ENCODE results near the gene RNF5.
"Not testable (repeated sequence)": the region's sequence is repeated elsewhere in the genome, so short reads cannot be mapped to it uniquely, and the experiment has no call there.

The RNF5 gene, protein sequence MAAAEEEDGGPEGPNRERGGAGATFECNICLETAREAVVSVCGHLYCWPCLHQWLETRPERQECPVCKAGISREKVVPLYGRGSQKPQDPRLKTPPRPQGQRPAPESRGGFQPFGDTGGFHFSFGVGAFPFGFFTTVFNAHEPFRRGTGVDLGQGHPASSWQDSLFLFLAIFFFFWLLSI

DNA sequence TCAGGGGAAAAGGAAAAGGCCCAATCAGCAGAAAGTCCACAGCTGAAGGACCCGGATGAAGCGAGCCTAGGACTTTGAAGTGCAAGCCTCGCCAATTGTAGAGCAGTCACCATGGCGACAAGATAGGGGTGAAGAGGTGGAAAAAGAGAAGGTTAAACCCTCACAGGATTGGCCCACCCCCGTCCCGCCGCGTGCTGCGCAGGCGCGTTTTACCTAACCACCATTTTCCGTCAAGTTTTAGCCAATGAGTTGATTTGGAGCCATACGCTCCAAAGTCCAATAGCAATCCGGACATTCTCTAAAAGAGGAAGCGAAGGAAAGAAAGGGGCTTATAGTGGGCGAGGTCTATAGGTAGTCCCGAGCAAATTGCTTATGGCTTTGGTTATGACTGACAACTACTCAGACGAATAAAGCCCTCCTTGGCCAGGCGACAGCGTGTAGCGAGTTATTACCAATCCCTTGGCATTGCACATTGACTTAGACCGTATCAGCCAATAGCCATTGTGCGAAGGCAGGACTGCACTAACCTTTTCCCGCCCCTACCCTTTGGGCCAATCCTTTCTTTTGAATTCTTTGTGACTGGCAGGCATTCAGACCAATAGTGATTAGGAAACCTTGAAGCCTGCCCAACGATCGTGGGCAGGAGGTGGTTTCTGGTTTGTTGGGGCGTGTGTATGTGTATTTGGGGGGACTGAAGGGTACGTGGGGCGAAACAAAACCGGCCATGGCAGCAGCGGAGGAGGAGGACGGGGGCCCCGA, at the start of gene RNF5:
RNF5 (plus strand) TSS at position 618 of the 759 bp plus-strand sequence; CDS start at position 725, 107 bp downstream.
- DNase-seq: peak; percentile 99

DNA sequence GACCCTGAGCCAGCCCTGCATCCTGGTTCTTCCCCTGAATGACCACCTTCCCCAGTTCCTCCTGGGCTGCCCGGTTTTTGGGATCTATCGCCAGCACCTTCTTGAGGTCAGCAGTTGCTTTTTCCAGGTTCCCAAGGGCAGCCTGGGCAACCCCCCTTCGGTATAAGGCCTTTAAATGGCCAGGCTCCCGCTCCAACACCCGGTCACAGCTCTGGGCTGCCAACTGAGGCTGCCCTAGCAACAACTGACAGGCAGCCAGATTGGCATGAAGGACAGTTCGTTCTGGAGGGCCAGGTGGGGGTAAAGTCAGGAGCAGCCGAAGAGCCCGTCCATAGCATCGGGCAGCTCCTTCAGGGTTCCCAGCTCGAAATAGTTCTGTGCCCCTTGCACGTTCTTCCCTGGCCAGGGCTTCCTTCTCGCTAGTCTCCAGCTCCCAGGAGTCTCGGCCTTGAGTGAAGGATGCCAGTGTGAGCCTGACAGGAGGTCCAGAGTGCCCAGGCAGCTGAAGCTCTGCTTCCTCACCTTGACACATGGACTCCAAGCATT, 49.4 kb upstream of the RNF5 start:
- no peak for DNase-seq

DNA sequence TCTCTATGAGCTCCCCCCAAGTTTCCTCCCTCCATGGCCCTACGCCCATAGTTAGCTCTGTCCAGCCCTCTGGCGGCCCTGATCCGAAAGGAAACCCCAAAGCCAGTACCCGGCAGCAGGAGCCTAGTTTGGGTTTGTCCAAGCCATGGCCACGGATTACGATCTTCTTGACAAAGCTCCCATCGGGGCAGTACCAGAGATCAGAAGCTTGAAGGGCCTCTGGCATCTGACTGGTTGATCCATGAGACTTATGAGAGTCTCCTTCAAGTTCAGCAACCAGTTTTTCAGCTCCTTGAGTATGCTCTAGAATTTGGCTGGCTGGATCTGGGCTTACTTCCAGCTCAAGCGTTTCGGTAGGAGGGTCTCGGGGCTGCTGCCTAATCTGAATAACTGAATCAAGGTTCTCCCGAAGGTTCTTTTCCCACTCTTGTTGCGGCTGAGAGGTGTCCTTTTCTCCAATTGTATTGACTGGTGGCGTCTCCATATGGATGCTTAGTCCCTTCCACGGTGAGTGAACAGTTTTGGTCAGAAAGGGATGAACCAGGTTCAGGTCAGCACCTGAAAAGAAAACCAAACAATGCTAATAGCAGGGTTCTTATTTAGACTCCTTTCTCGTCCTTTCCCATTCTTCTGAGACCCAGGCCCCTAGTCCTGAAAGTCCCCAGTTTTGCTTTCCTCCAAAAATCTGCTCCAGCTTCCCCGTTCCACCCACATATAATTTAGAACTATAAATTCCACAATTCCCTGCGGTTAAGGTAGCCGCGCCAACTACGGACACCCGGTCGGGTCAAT, 48.7 kb upstream of the RNF5 start:
- no peak for DNase-seq

DNA sequence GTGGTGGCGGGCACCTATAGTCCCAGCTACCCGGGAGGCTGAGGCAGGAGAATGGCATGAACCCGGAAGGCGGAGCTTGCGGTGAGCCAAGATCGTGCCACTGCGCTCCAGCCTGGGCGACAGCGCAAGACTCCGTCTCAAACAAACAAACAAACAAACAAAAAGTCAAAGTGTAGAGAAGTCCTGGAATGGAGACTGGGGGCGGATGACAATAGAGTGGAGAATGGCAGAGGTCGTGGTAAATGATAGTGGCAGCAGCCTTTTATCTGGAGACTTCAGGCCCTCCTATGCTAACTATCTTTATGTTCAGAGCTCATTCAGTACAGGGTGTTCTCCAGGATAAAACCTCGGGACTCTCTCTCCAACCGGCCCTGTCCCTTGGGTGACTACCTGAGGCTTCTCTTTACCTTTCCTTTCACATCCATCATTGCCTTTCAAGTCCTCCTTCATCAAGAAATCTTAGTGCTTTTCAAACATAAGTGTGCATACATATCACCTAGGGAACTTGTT, 46.7 kb upstream of the RNF5 start:
- DNase-seq: no peak

DNA sequence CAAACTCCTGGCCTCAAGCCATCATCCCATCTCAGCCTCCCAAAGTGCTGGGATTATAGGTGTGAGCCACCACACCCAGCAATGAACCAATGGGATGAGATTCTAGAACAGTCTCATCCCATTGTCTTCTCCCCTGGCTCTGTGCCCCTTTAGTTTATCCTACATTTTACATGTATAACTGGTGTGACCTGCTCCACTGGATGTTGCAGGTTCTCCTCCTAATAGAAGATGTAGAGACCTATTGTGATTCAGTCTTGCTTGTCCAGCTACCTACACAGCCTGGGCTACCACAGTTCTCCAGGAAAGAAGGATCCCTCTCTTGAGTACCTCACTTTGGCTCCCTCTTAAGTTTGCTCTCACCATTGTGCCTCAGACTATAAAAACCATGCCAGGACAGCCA, 46.1 kb upstream of the RNF5 start:
- no peak for DNase-seq

DNA sequence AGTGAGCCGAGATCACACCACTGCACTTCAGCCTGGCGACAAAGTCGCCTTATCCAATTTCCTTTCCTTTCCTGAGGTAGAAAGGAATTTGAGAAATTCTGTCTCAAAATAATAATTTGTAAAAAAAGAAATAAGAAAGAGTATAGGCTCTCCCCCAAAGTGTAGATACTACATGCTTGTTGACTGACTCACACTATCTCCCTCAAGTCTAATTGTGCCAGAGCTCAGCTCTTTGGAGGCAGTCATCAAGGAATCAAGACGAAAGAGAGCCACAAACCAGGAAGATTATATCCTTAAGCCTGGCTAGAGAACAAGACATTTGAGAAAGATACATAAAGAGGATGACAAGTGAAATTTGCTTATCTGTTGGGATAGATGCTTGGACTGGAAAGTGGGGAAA, 44.4 kb upstream of the RNF5 start:
- no peak for DNase-seq

DNA sequence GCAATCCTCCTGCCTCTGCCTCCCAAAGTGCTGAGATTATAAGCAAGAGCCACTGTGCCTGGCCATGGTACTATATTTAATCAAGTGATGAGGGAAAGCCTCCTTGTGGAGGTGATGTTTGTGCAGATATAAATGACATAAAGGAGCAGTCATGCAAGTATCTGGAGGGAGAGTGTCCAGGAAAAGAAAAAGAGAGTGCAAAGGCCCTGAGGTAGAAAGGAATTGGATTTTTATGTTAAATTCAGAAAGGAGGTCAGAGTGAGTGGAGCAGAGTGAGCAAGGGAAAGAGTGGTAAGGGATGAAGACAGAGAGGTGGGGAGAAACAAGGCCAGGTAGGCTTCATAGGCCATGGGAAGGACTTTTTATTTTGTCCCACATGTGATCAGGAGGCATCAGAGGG, 40.8 kb upstream of the RNF5 start:
- DNase-seq: no peak

DNA sequence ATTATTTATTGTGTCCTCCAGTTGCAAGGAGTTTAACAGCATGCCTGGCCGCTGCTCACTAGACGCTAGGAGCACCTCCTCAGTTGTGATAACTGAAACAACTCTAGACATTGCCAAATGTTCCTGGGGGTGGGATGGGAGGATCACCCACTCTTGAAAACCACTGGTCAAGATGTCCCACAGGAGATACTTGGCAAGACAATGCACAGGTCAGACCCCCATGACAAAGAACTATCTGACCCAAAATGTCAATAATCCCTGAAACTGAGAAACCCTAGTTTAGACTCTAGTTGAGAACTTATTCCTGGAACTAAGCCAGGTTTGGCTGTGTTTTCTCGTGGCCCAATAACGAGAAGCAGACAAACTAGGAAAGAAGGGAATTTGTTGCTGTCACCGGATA, 38.6 kb upstream of the RNF5 start:
- DNase-seq: no peak

DNA sequence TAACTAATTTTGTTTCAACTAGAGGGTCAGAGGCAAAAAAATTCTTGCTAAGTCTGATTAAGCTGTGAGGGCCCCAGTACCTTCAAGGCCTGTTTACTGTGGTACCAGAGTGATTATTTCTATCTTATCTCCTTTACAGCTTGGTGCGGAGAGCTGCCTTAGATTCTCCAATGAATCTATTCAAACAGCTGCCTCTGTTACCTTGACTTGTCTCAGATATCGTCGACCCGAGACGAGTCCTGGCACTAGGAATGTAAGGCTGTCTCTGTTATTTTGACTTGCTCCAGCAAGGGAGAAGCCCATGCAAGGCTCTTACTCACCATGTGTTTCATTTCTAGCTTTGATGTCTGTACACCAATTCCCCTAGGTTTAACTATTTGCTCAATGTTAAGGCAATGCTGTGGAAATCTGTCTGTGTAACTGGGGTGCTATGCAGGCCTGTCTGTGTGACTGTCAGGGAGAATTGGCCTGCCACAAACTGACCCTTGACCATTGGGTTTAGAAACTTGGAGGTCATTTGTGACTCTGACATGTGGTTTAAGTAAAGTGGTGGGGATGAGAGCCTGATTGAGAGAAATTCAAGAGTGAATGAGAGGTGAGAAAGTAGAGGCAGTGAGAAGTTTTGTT, 37.7 kb upstream of the RNF5 start:
- DNase-seq: no peak

DNA sequence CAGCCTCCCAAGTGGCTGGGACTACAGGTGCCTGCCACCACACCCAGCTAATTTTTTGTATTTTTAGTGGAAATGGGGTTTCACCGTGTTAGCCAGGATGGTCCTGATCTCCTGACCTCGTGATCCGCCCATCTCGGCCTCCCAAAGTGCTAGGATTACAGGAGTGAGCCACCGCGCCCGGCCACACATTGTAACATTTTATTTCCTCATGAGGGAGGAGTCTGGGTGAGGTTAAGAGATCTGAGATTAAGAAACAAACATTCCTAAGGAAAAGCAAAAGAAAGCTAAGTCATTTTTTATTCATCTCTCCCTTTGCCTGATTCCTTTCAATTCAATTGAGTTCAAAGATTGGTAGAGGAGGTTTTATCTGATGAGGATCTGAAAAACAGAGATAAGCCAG, 34.0 kb upstream of the RNF5 start:
- DNase-seq: not testable (repeated sequence)

DNA sequence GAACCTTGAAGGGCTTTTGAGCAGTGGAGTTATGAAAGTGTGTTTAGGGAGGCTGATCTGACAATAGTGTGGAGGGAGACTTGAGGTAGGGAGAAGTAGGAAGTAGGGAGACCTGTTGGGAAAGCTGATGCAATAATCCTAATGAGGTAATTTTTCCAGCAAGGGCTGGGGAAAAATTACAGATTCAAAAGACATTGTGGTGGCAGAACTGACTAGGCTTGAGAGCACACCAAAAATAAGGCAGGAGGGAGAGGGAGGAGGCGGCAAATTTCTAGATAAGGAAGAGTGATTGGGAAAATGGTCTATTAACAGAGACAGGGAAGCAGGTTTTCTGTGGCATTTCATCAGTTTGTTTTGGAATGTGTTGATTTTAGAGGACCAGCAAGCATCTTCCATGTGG, 31.9 kb upstream of the RNF5 start:
- no peak for DNase-seq

DNA sequence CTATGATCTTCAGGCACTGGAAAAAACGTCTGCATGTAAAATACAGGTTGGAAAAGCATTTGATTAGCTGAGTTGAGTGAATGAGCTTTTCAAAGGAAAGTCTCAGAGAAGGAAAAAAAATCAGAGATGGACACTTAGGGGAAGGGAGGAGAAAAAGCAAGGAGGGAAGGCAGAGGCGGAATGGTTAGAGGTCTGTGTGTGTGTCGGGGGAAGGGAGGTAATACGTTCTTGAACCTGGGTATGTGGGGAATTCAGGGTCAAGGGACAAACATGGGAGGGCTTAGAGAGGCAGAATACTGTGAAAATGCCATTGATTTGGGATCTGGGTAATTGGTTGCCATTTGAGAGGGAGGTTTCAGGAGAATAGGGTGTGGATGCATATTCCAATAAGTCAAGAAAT, 31.5 kb upstream of the RNF5 start:
- DNase-seq: no peak

DNA sequence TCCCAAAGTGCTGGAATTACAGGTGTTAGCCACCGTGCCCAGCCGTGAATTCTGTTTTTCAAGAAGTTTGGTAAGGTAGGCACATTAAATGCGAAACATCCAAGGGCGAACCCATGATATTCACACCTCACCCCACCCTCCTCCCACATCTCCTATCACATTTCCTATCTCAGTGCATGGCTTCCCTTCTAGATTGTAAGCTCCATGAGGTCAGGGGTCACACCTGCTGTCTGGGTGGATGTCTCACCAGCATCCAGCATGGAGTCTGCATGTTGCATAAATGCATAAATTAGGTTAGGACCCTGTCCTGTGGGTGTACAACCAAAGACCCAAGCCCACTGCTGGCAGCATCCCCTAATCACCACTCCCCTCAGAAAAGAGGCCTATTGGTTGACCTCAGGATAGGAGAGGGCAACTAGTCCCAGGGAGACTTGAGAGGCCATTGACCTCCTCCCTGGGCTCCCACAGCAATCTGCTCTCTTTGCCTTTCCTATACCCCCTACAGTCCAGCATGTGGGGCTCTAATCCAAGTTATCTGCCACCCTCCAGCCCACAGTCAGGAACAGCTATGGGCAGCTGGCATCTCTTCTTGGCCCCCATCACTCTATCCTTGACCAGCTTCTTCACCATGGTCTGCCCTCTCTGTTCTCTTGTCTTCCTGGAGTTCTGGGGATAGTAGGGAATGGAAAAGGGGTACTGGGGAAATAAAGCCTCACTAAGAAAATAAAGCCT, 30.6 kb upstream of the RNF5 start:
- no peak for DNase-seq

DNA sequence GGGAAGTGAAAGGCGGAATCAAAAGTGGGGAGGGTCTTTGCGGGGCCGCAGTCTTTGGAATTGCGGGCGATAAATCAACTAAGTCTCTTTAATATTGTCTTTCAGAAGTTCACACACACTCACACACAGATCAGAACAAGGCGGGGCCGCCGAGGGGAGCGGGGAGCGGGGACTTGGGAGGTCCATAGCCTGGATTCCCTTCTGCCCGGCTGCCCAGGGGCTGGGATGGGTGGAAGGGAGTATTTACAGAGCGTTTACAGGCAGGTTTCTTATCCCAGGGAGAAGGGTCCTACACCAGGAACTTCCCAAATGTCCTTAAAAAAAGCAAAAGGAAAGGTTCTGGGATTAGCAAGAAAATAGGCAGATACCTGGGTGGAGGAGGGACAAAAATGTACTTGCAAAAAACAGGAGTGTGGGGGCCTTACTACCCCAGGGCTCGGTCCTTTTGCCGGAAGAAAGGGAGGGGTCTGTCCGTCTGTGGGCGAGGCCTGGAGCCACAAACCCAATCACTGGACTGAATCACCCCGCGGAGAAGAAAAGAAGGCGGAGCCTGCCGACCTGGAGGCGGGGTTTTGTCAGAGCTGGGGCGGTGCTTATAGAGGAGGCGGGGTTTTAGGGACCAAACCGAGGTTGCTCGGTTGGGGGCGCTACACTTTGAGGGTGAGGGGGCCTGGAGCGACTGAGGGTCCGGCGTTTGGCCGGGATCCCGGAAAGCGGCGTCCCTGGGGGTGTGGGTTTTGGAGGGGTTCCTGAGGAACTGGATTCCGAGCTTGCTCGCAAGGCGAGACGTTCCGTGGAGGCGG, 29.7 kb upstream of the RNF5 start:
- DNase-seq: no peak

DNA sequence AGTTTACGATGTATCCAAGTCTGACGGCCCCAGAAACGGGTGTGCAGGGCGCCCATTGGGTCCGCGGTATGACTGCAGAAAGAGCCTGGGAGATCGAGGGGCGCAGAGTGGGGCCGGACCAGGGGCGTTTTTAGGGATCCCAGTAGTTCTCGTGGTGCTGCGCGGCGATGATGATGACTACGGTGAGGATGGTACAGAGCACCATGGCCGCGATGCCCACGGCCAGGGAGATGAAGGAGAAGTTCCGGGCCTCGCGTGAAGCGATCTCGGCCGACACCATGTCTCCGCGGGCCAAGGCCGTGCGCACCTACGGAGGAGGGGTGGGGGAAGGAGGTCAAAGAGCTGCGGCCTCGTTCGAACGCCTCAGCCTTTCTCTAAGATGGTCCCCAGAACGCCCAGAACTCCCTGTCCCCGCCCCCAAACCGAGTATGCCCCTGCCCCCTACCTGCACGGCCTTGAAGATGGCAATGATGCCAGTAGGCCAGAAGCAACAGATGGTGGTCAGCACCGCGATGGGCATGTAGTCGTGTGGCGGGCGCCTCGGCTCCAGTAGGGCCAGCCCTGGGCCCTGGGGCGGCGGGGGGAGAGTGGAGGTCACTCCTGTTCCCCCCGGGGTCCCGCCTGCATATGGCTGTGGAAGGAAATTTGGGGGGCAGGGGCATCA, 29.0 kb upstream of the RNF5 start:
- no peak for DNase-seq

DNA sequence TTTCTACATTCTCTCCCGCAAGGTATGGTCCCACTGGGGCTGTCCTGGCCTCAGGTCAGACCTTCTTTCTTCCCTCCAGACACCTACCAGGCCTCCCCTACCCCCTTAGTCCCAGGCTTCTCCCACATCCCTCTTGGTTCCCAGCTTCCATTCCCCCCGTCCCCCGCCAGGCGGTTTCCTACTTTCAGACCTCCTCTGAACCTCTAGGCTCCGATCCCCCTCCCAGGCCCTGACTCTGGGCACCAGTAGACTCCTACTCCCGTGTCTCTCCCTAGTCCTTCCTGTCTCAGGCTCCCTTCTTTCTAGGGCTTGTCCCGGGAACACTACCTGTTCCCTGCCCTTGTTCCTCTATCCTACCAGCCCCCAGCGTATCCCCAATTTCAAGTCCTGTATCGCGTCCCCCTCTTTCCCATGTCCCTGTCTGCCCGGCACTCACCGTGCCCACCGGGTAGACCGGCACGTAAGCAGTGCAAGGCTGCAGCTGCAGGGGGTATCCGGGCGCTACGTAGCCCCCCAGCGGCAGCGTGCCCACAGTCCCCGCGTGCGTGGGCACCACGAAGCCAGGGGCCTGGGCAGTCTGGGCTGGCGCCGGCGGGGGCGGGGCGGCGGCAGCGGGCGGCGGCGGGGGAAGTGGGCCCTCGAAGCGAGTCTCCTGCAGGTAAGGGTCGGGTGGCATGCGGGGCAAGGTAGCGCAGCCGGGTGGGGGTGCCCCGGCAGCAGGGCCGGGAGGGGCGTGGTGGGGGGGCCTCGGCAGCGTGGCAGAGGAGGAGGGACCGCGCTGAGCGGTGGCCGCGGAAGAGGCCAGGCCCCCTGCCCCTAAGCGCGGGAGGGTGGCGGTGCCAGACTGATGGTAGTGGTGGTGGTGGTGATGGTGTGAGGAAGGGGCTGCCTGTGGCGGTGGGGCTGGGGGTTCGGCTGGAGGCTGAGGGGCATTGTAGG, 28.0 kb upstream of the RNF5 start:
- no peak for DNase-seq

DNA sequence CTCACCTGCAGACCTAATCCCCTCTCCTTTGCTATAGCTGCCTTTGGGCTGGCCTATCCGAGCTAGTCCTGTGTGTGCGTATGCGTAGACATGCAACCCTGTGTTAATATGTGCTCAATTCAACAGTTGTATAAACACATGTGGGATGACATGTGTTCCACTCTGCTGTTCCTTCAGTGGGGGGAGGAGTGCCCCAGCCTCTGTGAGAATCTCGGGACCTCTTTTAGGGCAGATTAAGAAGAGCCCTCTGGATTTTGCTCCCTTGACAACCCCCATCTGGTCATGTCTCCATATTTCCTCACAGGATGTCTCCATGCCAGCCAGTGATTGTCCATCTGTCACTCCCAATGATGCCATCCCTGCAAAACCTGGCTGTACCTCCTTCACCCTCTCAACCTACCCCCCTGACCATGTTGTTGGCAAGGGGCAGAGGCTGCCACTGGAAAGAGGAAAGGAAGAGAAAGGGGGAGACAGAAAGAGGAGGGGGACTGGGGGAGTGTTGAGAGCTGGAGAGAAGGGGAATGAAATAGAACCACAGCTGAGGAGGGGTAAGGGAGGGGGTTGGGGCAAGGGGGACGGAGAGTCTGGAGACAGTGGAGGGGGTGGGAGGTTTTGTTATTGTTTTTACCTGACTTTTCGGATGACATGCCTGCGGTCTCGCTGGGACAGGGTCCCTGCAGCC, 26.9 kb upstream of the RNF5 start:
- peak; percentile 12 for DNase-seq

DNA sequence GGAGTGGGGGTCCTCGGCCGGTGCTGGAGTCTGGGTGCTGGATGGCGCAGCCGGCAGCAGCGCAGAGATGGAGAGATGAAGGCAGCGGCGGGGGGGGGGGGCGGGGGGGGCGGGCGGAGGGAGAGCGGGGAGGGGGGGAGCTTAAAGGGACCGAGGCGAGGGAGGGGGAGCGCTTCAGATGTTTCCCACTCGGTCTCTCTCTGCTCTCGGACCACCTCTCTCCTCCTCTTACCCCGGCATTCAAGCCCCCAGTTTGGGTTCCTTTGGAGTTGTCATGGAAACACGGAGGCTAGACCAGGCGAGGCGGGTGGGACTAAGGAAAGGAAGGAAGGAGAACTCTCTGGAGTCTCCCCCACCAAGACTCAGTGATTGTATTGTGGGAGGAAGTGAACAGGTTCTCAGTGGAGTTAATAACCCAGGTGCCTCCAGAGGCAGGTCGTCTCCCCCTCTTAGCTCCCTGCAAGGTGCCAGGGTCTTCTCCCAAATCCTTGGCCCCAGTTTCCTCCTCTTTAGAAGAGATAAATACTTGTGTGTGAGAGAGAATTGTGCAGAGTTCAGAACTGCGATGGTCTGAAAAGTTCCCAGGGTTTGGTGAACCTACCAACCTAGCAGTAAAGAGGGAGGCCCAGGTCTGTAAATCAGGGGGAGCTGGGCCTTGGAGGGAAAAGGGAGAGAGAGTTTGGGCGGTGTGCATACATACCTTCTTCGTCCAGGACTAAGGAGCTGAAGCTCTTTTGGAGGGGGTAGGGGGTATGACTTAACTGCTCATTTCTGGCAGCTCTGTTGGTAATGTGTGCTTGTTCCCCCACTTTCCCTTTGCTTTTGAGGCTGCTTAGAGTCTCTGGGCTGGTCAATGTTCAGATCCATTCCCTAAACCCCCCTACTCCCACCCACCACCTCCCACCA, 26.1 kb upstream of the RNF5 start, which contains the start of gene PRRT1:
PRRT1 (minus strand) TSS at position 77 of the 906 bp plus-strand sequence. CDS start 112 bp downstream, outside the sequence.
- DNase-seq: no peak
